GM15510 (cell line): Measurements from ENCODE around the gene FBXL13.
A peak's percentile ranks its signal among the peaks of the same experiment; 100 is the strongest.

Experiments used
- POLR2A ChIP-seq: IDR thresholded peaks from 3 replicates; pipeline ENCODE4 v1.6.1; 2011; ENCODE audit warnings: borderline replicate concordance; ENCODE audit not compliant: insufficient read length; ENCODE audit errors: extremely low read depth

The FBXL13 gene

DNA sequence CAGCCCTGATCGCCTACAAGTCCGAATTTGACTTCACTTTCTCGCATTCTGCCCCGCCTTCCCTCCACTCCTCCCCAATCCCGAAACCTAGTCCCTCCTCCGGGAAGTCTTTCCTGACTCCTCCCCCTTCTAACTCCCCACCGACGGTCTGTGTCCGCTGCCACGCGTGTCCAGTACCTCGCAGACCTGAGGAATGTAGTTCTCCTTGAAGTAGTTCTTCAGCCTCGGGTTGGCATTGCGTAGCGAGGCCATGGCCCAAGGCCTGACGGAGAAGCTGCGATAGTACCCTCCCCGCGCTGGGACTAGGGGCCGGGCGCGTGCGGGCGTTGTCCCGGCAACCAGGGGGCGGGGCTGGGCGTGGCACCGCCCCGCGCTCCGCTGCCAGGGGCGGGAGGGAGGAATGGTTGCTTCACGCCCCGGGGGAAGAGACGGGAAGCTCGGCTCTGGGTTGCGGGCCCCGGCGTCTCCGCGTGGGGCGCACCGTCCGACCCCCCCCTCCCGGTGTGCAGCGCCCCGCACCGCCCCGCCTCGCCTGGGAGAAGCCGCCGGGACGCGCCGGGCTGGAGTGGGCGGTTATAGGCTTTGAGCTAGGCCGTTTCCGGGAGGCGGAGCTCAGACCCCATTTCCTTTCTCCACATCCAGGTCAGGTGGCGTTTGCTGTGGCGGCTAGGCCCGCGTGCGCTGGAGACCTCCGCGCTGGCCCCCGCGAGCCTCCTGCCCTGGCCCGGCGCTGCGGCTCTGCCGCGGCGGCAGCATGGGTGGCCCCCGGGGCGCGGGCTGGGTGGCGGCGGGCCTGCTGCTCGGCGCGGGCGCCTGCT lies at the start of gene FBXL13, which contains the start of gene ARMC10:
Gene FBXL13 (minus strand): TSS at position 278 of the 818 bp plus-strand sequence.
Gene ARMC10 (plus strand): TSS at position 622 of the 818 bp plus-strand sequence. CDS start 133 bp downstream, at position 755.
- peak; percentile 67 for TF ChIP-seq POLR2A

GRCh38 chr7:103123529-103123928 lies 48.9 kb upstream of the FBXL13 start:
- TF ChIP-seq POLR2A: no peak

DNA sequence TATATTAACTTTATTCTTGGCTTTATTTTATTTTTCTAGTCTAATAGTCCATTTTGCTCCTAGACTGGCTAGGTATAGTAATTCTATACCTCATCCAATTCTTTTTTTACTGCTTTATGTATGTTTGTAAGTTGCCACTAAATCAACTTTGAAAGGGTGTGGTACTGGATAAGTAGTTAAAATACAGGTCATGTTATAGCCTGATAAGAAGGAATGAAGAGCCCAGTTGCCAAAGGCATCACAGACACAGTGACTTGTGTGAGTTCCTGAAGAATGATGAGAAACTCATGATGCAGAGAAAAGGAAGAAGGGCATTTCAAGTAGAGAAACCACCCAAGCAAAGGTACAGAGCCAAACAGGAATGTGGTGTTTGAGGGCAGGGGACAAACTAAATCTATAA lies 47.0 kb upstream of the FBXL13 start:
- no peak for TF ChIP-seq POLR2A

GRCh38 chr7:103120362-103120761 lies 45.8 kb upstream of the FBXL13 start:
- no peak for TF ChIP-seq POLR2A

DNA sequence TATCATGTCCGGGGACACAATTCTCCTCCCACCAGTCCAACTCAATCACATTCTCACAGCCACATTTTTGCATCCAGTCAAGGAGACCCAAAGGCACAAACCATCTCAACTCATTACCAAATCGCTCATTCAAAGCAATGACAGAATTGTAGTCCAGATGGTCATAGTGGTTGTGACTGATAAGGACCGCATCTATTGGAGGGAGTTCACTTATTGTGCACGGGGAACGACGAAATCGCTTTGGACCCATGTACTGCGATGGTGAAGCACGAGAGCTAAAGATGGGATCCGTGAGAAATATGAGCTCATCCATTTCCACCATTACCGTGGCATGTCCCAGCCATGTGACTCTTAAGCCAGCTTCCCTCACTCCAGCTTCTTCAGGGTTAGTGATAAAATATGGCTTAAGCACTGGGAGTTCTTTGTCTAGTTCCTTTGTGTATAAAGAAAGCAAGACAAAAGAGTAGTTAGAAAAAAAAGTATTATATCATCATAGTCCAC lies 45.2 kb upstream of the FBXL13 start:
- no peak for TF ChIP-seq POLR2A

- TF ChIP-seq POLR2A: no peak
Observed at GRCh38 chr7:103117465-103117864, 42.9 kb upstream of the FBXL13 start.

- TF ChIP-seq POLR2A: no peak
Observed at GRCh38 chr7:103116991-103117390, 42.4 kb upstream of the FBXL13 start.

GRCh38 chr7:103116511-103116910 lies 41.9 kb upstream of the FBXL13 start:
- TF ChIP-seq POLR2A: no peak

DNA sequence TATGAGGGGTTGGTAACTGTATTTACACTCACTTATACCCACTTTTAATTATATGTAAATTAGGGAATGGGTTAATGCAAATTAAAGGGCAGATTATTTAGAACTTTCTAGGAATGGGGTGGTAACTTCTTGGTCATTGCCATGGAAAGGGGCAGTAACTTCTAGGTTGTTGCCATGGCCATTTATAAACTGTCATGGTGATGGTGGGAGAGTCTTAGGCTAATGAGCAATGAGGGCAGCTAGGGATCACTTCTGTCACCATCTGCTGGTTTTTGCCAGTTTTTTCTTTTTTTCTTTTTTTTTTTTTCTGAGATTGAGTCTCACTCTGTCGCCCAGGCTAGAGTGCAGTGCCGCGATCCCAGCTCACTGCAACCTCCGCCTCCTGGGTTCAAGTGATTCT lies 41.2 kb upstream of the FBXL13 start:
- no peak for TF ChIP-seq POLR2A

DNA sequence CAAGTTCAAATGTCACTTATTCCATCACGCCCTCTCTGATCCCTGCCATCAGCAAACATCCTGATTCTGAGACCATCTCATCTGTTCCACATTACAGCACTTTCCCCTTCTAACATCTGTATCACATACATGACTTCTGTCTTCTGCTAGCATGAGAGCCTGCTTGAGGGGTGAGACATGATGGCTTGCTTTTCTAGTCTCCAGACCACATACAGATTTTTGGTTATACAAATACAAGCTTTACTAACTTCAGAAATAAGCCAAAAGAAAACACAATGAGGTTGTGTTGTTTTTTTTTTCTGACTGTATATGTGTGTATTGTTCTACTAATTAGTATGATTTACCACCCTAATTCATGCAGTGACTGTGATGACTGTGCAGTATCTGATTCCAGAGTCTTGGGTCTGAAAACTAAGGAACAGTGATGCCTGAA lies 40.0 kb upstream of the FBXL13 start:
- TF ChIP-seq POLR2A: no peak

GRCh38 chr7:103113164-103113563 lies 38.6 kb upstream of the FBXL13 start:
- no peak for TF ChIP-seq POLR2A

DNA sequence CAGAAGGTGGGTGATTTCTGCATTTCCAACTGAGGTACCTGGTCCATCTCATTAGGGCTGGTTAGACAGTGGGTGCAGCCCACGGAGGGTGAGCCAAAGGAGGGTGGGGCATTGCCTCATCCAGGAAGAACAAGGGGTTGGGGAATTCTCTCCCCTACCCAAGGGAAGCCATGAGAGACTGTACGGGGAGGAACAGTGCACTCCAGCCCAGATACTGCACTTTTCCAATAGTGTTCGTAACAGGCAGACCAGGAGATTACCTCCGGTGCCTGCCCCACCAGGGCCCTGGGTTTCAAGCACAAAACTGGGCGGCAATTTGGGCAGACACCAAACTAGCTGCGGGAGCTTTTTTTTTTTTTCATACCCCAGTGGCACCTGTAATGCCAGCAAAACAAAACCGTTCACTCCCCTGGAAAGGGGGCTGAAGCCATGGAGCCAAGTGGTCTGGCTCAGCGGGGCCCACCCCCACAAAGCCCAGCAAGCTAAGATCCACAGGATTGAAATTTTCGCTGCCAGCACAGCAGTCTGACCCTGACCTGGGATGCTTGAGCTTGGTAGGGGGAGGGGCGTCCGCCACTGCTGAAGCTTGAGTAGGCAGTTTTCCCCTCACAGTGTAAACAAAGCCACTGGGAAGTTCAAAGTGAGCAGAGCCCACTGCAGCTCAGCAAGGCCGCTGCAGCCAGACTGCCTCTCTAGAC lies 31.6 kb upstream of the FBXL13 start:
- TF ChIP-seq POLR2A: no peak

DNA sequence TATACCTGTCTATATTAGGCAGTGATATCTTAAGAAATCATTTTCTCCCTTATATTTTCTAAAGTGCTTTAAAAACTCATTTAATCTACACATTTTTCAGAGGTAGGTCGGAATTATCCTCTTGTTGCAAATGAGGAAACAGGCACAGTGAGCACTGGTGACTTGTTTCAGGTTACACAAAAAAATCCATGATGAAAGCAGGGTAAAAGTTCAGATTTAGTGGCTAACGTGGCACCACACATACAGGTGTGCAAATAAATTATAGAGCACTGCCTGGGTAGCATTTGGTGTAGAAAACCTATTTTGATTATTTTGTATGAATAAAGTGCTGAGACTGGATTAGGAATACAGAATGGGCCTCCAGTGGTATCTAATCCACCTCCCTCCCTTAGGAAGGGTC lies 26.9 kb upstream of the FBXL13 start:
- TF ChIP-seq POLR2A: no peak

DNA sequence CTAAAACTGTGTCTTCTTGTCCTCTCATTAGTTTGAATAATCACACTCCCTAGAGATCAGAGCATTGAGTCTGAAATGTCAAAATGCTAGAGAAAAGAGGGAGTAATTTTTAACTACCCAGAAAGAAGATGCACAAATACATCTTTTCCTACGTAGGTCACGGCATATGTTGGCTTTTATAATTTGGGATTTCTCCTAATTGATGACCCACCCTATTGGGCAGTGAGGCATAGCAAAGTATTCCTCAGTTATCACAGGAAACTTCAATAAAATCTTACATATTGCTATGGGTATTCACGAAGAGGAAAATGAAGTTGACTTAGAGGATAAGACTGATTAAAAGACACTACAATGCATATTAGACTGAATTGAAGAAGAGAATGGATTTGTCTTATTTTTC lies 25.8 kb upstream of the FBXL13 start:
- TF ChIP-seq POLR2A: no peak

GRCh38 chr7:103097041-103097440 lies 22.4 kb upstream of the FBXL13 start:
- TF ChIP-seq POLR2A: no peak
